ENCODE measurements around the gene SETDB2.

DNA sequence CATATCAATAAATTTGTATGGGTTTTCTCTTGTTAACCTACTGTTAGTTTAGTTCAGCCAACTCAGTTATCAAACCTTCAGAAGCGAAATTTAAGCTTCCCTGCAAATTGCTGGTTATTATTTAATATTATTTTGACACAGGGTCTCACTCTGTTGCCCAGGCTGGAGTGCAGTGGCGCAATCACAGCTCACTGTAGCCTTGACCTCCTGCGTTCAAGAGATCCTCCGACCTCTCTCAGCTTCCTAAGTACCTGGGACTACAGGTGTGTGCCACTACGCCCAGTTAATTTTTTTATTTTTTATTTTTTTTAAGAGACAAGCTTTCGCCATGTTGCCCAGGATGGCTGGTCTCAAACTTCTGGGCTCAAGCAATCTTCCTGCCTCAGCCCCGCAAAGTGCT, 6.4 kb upstream of the SETDB2 start:
- TF ChIP-seq POLR2A (IDR thresholded peaks at IDR 0.05): no peak
- TF ChIP-seq, protein P1, sequence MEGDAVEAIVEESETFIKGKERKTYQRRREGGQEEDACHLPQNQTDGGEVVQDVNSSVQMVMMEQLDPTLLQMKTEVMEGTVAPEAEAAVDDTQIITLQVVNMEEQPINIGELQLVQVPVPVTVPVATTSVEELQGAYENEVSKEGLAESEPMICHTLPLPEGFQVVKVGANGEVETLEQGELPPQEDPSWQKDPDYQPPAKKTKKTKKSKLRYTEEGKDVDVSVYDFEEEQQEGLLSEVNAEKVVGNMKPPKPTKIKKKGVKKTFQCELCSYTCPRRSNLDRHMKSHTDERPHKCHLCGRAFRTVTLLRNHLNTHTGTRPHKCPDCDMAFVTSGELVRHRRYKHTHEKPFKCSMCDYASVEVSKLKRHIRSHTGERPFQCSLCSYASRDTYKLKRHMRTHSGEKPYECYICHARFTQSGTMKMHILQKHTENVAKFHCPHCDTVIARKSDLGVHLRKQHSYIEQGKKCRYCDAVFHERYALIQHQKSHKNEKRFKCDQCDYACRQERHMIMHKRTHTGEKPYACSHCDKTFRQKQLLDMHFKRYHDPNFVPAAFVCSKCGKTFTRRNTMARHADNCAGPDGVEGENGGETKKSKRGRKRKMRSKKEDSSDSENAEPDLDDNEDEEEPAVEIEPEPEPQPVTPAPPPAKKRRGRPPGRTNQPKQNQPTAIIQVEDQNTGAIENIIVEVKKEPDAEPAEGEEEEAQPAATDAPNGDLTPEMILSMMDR (IDR thresholded peaks at IDR 0.05): no peak
- no peak for TF ChIP-seq POLR2AphosphoS5 (IDR thresholded peaks at IDR 0.05)
